H1 (cell line): ENCODE data around the gene RNASE11. TPM values are rescaled to one million over a fixed set of nuclear protein-coding genes. Genes with fewer than 3 reads are reported as not detected.

ENCODE experiments used
- CTCF ChIA-PET: fragments of 300-600 bp; sonication (Branson Sonifier 250); formaldehyde crosslinking; loops from one replicate; lab custom pipeline; 2021; ENCODE audit not compliant: partially characterized antibody; lab: Charles Lee
- POLR2A ChIA-PET: fragments of 300-600 bp; sonication (Branson Sonifier 250); formaldehyde crosslinking; loops from one replicate; lab custom pipeline; 2021; ENCODE audit warnings: inconsistent platforms; ENCODE audit not compliant: partially characterized antibody; lab: Charles Lee
- DNase-seq, 2 experiments: peaks; one replicate each; pipeline versions ENCODE4 v3.0.0 to v3.0.0-alpha.2; 2010 to 2022; ENCODE audit warnings: low spot score in 2 of 2, low read depth in 1 of 2, mixed read lengths in 1 of 2
- FAIRE-seq: peaks from 2 replicates; lab custom pipeline; 2011; peaks lifted over from hg19 to GRCh38; lab: Jason Lieb, UNC
- H2AFZ ChIP-seq: 2 replicates; pipeline ENCODE4 v1.8.1; 2012; ENCODE audit warnings: low read length, inconsistent platforms
- H2AK5ac ChIP-seq: 2 replicates; pipeline ENCODE4 v1.6.1; 2013; ENCODE audit warnings: low read depth, low read length
- H2BK120ac ChIP-seq: replicated peaks from 2 replicates; pipeline ENCODE3; 2013; ENCODE audit warnings: low read depth, low read length, inconsistent platforms
- H2BK12ac ChIP-seq: 2 replicates; pipeline ENCODE4 v1.6.1; 2013; ENCODE audit warnings: low read depth, low read length
- H2BK15ac ChIP-seq: 2 replicates; pipeline ENCODE4 v1.6.1; 2013; ENCODE audit warnings: low read length
- H2BK20ac ChIP-seq: 2 replicates; pipeline ENCODE4 v1.6.1; 2013; ENCODE audit warnings: low read length
- H2BK5ac ChIP-seq: 2 replicates; pipeline ENCODE4 v1.6.1; 2013; ENCODE audit warnings: low read depth, low read length
- H3K14ac ChIP-seq: 2 replicates; pipeline ENCODE4 v1.6.1; 2013; ENCODE audit warnings: inconsistent platforms; ENCODE audit not compliant: insufficient read length
- H3K18ac ChIP-seq: 2 replicates; pipeline ENCODE4 v1.6.1; 2013; ENCODE audit warnings: low read length; ENCODE audit errors: extremely low read depth
- H3K23ac ChIP-seq: 2 replicates; pipeline ENCODE4 v1.6.1; 2013; ENCODE audit warnings: inconsistent platforms; ENCODE audit not compliant: insufficient read length
- H3K23me2 ChIP-seq: 2 replicates; pipeline ENCODE4 v1.6.1; 2013; ENCODE audit warnings: low read depth, low read length
- H3K27ac ChIP-seq: 2 replicates; pipeline ENCODE4 v1.6.1; 2011; ENCODE audit warnings: low read depth, low read length, inconsistent platforms
- H3K27me3 ChIP-seq, 4 experiments: replicated peaks in 1 of 4; 1 replicate in 1 of 4; 2 replicates in 3 of 4; pipeline versions ENCODE4 v1.6.1 to v1.8.1; 2011 to 2013; ENCODE audit warnings: low read length in 3 of 4, mild to moderate bottlenecking in 3 of 4, inconsistent platforms in 2 of 4, mixed read lengths in 2 of 4, moderate library complexity in 1 of 4; ENCODE audit not compliant: control insufficient read depth in 3 of 4, insufficient read depth in 3 of 4; ENCODE audit errors: extremely low read depth in 1 of 4
- H3K36me3 ChIP-seq, 4 experiments: 2 replicates each; pipeline versions ENCODE4 v1.6.1 to v1.8.1; 2011 to 2013; ENCODE audit warnings: mild to moderate bottlenecking in 4 of 4, low read length in 3 of 4, moderate library complexity in 2 of 4, control low read depth in 1 of 4, inconsistent platforms in 1 of 4; ENCODE audit not compliant: insufficient read depth in 4 of 4, control insufficient read depth in 2 of 4
- H3K4ac ChIP-seq: replicated peaks from 2 replicates; pipeline ENCODE3; 2013; ENCODE audit warnings: low read length, low read depth, mixed read lengths, inconsistent platforms; ENCODE audit not compliant: insufficient read length
- H3K4me1 ChIP-seq, 4 experiments: replicated peaks in 1 of 4; 1 replicate in 1 of 4; 2 replicates in 3 of 4; pipeline versions ENCODE4 v1.6.1 to v1.8.1; 2011 to 2013; ENCODE audit warnings: low read length in 3 of 4, inconsistent platforms in 2 of 4, mixed read lengths in 1 of 4; ENCODE audit not compliant: insufficient read depth in 4 of 4, control insufficient read depth in 3 of 4
- H3K4me2 ChIP-seq, 2 experiments: 2 replicates each; pipeline versions ENCODE4 v1.6.1 to v1.8.1; 2011 to 2013; ENCODE audit warnings: low read depth in 2 of 2, low read length in 2 of 2, control low read depth in 1 of 2, inconsistent platforms in 1 of 2, mild to moderate bottlenecking in 1 of 2; ENCODE audit not compliant: insufficient read depth in 1 of 2
- H3K4me3 ChIP-seq, 4 experiments: fragments of 200-600, 300-600 bp in 1 of 4; sonication (generic), shearing (Covaris generic), sonication (Bioruptor Twin) in 1 of 4; 2 replicates each; pipeline versions ENCODE4 v1.5.1 to v1.8.1; 2011 to 2016; ENCODE audit warnings: low read length in 4 of 4, low read depth in 3 of 4, control low read depth in 2 of 4, inconsistent platforms in 2 of 4, mild to moderate bottlenecking in 2 of 4, mixed read lengths in 1 of 4, moderate library complexity in 1 of 4; ENCODE audit not compliant: insufficient read depth in 2 of 4; ENCODE audit errors: extremely low read depth in 1 of 4
- H3K56ac ChIP-seq: replicated peaks from 2 replicates; pipeline ENCODE3; 2013; ENCODE audit warnings: low read depth, mild to moderate bottlenecking, mixed read lengths, low read length, inconsistent platforms; ENCODE audit not compliant: insufficient read length
- H3K79me1 ChIP-seq: 2 replicates; pipeline ENCODE4 v1.6.1; 2013; ENCODE audit warnings: low read depth, low read length, control low read depth
- H3K79me2 ChIP-seq, 2 experiments: 2 replicates each; pipeline versions ENCODE4 v1.6.1 to v1.8.1; 2012 to 2013; ENCODE audit warnings: low read length in 2 of 2, mild to moderate bottlenecking in 2 of 2, inconsistent platforms in 1 of 2; ENCODE audit not compliant: insufficient read depth in 2 of 2, control insufficient read depth in 1 of 2
- H3K9ac ChIP-seq, 4 experiments: replicated peaks in 1 of 4; 1 replicate in 1 of 4; 2 replicates in 3 of 4; pipeline versions ENCODE4 v1.6.1 to v1.8.1; 2011 to 2013; ENCODE audit warnings: low read depth in 3 of 4, low read length in 3 of 4, control low read depth in 2 of 4, mild to moderate bottlenecking in 2 of 4, moderate library complexity in 2 of 4, inconsistent platforms in 1 of 4; ENCODE audit errors: extremely low read depth in 1 of 4
- H3K9me3 ChIP-seq, 2 experiments: 2 replicates each; pipeline versions ENCODE4 v1.6.1 to v1.8.1; 2012 to 2013; ENCODE audit warnings: mild to moderate bottlenecking in 2 of 2, moderate library complexity in 2 of 2, control low read depth in 1 of 2, inconsistent platforms in 1 of 2, low read depth in 1 of 2, low read length in 1 of 2, mixed read lengths in 1 of 2; ENCODE audit not compliant: insufficient read depth in 2 of 2
- H4K20me1 ChIP-seq, 2 experiments: replicated peaks in 1 of 2; 2 replicates each; pipeline versions ENCODE3 to v1.8.1; 2011 to 2013; ENCODE audit warnings: inconsistent platforms in 2 of 2, low read length in 2 of 2, mild to moderate bottlenecking in 1 of 2; ENCODE audit not compliant: insufficient read depth in 2 of 2, control insufficient read depth in 1 of 2
- H4K5ac ChIP-seq: 2 replicates; pipeline ENCODE4 v1.6.1; 2013; ENCODE audit warnings: low read length, low read depth, mixed read lengths, inconsistent platforms; ENCODE audit not compliant: insufficient read length
- H4K8ac ChIP-seq: 2 replicates; pipeline ENCODE4 v1.8.0; 2013; ENCODE audit warnings: mild to moderate bottlenecking, moderate library complexity, low read length, inconsistent platforms; ENCODE audit not compliant: insufficient read depth; ENCODE audit errors: extremely low read depth
- H4K91ac ChIP-seq: replicated peaks from 2 replicates; pipeline ENCODE3; 2013; ENCODE audit warnings: low read length, mixed read lengths, inconsistent platforms; ENCODE audit not compliant: insufficient read length
- ASH2L ChIP-seq: fragments of 200-600, 300-600 bp; sonication (generic); IDR thresholded peaks from one replicate; pipeline ENCODE4 v1.7.1; 2017; ENCODE audit warnings: low read length
- BRCA1 ChIP-seq: IDR thresholded peaks from 2 replicates; pipeline ENCODE4 v1.6.1; 2012; ENCODE audit warnings: low read depth, low read length, improper control_type of control experiment
- CTBP2 ChIP-seq: IDR thresholded peaks from 2 replicates; pipeline ENCODE4 v1.7.0; 2011; ENCODE audit warnings: borderline replicate concordance, mild to moderate bottlenecking, moderate library complexity, mixed read lengths, low read length; ENCODE audit not compliant: insufficient read depth, insufficient read length
- EGR1 ChIP-seq: IDR thresholded peaks from 2 replicates; pipeline ENCODE4 v1.6.1; 2011; ENCODE audit warnings: low read depth, low read length, borderline replicate concordance
- GTF2F1 ChIP-seq: IDR thresholded peaks from 2 replicates; pipeline ENCODE4 v1.6.1; 2012; ENCODE audit warnings: low read depth, low read length, improper control_type of control experiment, borderline replicate concordance
- PHF8 ChIP-seq: fragments of 200-600 bp; sonication (generic); conservative IDR thresholded peaks from 2 replicates; pipeline ENCODE4 v1.7.1; 2012; ENCODE audit warnings: low read depth, mild to moderate bottlenecking, inconsistent platforms, low read length, moderate library complexity
- POLR2AphosphoS5 ChIP-seq: IDR thresholded peaks from 2 replicates; pipeline ENCODE4 v1.6.1; 2011; ENCODE audit warnings: low read depth, low read length
- RBBP5 ChIP-seq: IDR thresholded peaks from 2 replicates; pipeline ENCODE4 v1.7.1; 2012; ENCODE audit warnings: low read depth, mild to moderate bottlenecking, inconsistent platforms, low read length, moderate library complexity, borderline replicate concordance
- RNF2 ChIP-seq: fragments of 200-900, 300-1000 bp; sonication (generic); IDR thresholded peaks from 2 replicates; pipeline ENCODE4 v1.7.1; 2016; ENCODE audit warnings: borderline replicate concordance, low read depth, mild to moderate bottlenecking, antibody characterized with exemption, low read length; ENCODE audit not compliant: poor library complexity, severe bottlenecking; ENCODE audit errors: missing control alignments
- TAF7 ChIP-seq: optimal IDR thresholded peaks from 2 replicates; pipeline ENCODE3; 2011; ENCODE audit warnings: low read depth, mild to moderate bottlenecking, inconsistent platforms, low read length, moderate library complexity, borderline replicate concordance
- TBP ChIP-seq: IDR thresholded peaks from 2 replicates; pipeline ENCODE4 v1.6.1; 2011; ENCODE audit warnings: low read depth, low read length, improper control_type of control experiment
- TCF12 ChIP-seq: IDR thresholded peaks from 2 replicates; pipeline ENCODE4 v1.6.1; 2011; ENCODE audit warnings: low read depth, mild to moderate bottlenecking, low read length
- WGBS, 2 experiments: shearing (Covaris generic) in 1 of 2; methylation state at CpG; one replicate each; pipeline versions ENCODE4 v1.1.6 to v1.1.7; 2013 to 2015; ENCODE audit warnings: low lambda C conversion rate in 2 of 2, mixed read lengths in 2 of 2, inconsistent platforms in 1 of 2, low coverage in 1 of 2, missing lambda C conversion rate in 1 of 2; ENCODE audit not compliant: insufficient replicate concordance in 2 of 2, insufficient coverage in 1 of 2, insufficient read length in 1 of 2; ENCODE audit errors: extremely low coverage in 1 of 2, missing lambda C conversion rate in 1 of 2; 5-methylcytosine and 5-hydroxymethylcytosine counted together
- polyA plus RNA-seq, 7 experiments: library from polyadenylated mRNA; depleted of rRNA in 3 of 7; stranded (reverse) in 5 of 7; unstranded in 2 of 7; fragments of >200 nt in 5 of 7; fragments of 200-250 nt in 2 of 7; gene quantifications; 1 replicate in 5 of 7; 2 replicates in 1 of 7; 4 replicates in 1 of 7; pipeline versions ENCODE4 v1.2.1 to v1.2.3, GENCODE V29; 2011 to 2013; ENCODE audit warnings: missing spikeins in 2 of 7, mixed read lengths in 2 of 7
- total RNA-seq: library from RNA; stranded (reverse); fragmentation: NEBNext Ultra II Directional; extraction: Animal tissue kit (Norgen Biotek cat#: 25700); gene quantifications from 2 replicates; pipeline ENCODE4 v1.2.1, GENCODE V29; 2021

RNASE11 gene
- total and polyA plus RNA-seq, 2 of the 8 experiments (the other 6 are each of a cell fraction or from before 2014, with no cell fraction given), result not detected

- Histone ChIP-seq H3K14ac (no peak overlapping the region), H4K20me1 (no peaks in the 10 kb centered on the region), H3K4me3 (peak overlapping the region; percentile 76 to 96 (median 84)), H2AK5ac (no peak overlapping the region), H3K4me1 (peaks cover 0 to 6% (median 1%) of the 10 kb centered on the region in 4 experiments; a peak in 2 of 7 replicates), H3K27ac (no peak overlapping the region), H3K36me3 (no peaks in the 10 kb centered on the region), H2BK12ac (no peak overlapping the region), H3K18ac (no peak overlapping the region), H3K23ac (no peak overlapping the region), H3K23me2 (peaks cover 34% of the 10 kb centered on the region), H4K91ac (no peak overlapping the region), H2BK120ac (no peak overlapping the region), H4K5ac (no peak overlapping the region), H2BK15ac (no peak overlapping the region), H2BK5ac (no peak overlapping the region), H3K56ac (no peak overlapping the region), H3K27me3 (peaks cover 0 to 23% (median 15%) of the 10 kb centered on the region in 4 experiments; a peak in 5 of 7 replicates), H2AFZ (peak overlapping the region; percentile 47; the same call in 1 of the 2 replicates), H3K4ac (no peak overlapping the region), H3K79me2 (no peaks in the 10 kb centered on the region), H2BK20ac (no peak overlapping the region), H3K79me1 (no peaks in the 10 kb centered on the region), H3K4me2 (peak overlapping the region; percentile 86 to 91), H3K9ac (peak overlapping the region in 3 of 4 experiments; percentile 21 to 51 (median 44); a peak in 4 of 7 replicates), H4K8ac (no peak overlapping the region), H3K9me3 (no peaks in the 10 kb centered on the region)
- ChIA-PET CTCF (interaction anchor here (1.1 to 3.1 kb wide), 9 partner anchors 8 to 243 kb away, joined by 3 to 16 read pairs (median 8); no protein-coding TSS in a partner anchor), POLR2A (interaction anchor here (1.4 to 2.1 kb wide), 4 partner anchors 27 to 175 kb away, joined by 4 to 7 read pairs (median 6); partner anchors contain the start of gene APEX1)
- FAIRE-seq, result peak; percentile 80
- WGBS, 2 experiments, result 3% methylated on average over 23 of the region's 23 CpGs; no CpG with 5 or more reads in 1 of the 2 experiments
- DNase-seq, result peak in 1 of 2 experiments; percentile 89
- TF ChIP-seq BRCA1 (no peak), RNF2 (no peak), PHF8 (no peak), CTBP2 (no peak), ASH2L (peak; percentile 93), RBBP5 (peak; percentile 79; the same call in 1 of the 2 replicates), EGR1 (no peak), GTF2F1 (no peak), TAF7 (peak; percentile 67), POLR2AphosphoS5 (no peak), TBP (peak; percentile 100), TCF12 (0 out of 2 replicates have a peak, but pooled peaks have one; percentile 31)
These were observed 42.7 kb upstream of the RNASE11 start for GRCh38 chr14:20630340-20631022.
